ENCODE data around the gene FBXO9. TPM values are rescaled to one million over a fixed set of nuclear protein-coding genes. Genes with fewer than 3 reads are reported as not detected.

FBXO9 gene
- total RNA-seq, 1 experiment from 2014 or later: 71.0 TPM

GRCh38 chr6:53069427-53069826, 4.2 kb downstream of the FBXO9 start (continued):
- TF ChIP-seq ZBTB33 (IDR thresholded peaks at IDR 0.05; ENCODE audit: extremely low read depth, insufficient replicate concordance, low read length) (no peak), CTCF (IDR thresholded peaks at IDR 0.05 in 2 of 3, conservative IDR thresholded peaks at IDR 0.05 in 1 of 3; ENCODE audit: borderline replicate concordance in 1 of 3, insufficient read depth in 1 of 3, low read depth in 2 of 3, low read length in 2 of 3) (no peak), TCF7L2 (IDR thresholded peaks at IDR 0.05; ENCODE audit: borderline replicate concordance, extremely low read depth, insufficient read depth, insufficient read length) (no peak), YY1 (IDR thresholded peaks at IDR 0.05; ENCODE audit: extremely low read depth, insufficient replicate concordance, low read depth, low read length) (no peak), CBX3 (IDR thresholded peaks at IDR 0.05; ENCODE audit: low read depth) (no peak)

- H3K79me2 ChIP-seq (ENCODE audit: insufficient read depth, low read length): peaks cover 38% of the 10 kb centered on the region
- intact Hi-C loops (cut with micrococcal nuclease): no loop called here
- H3K9me3 ChIP-seq (ENCODE audit: control insufficient read depth in 1 of 2, insufficient read depth in 1 of 2, low read depth in 1 of 2, low read length in 2 of 2): no peaks in the 10 kb centered on the region
- no peak overlapping the region for H3K9ac ChIP-seq (ENCODE audit: low read length)
- H2AFZ ChIP-seq (ENCODE audit: low read depth, low read length, poor library complexity, severe bottlenecking): no peak overlapping the region
- H3K9me2 ChIP-seq (ENCODE audit: insufficient read depth): no peaks in the 10 kb centered on the region
- peaks cover 12 to 17% of the 10 kb centered on the region in 2 experiments; a peak in 2 of 4 replicates for H3K36me3 ChIP-seq (ENCODE audit: control insufficient read depth in 1 of 2, insufficient read depth in 2 of 2, low read length in 2 of 2)
- H3K27me3 ChIP-seq (ENCODE audit: insufficient read depth, low read length): no peaks in the 10 kb centered on the region
- CTCF ChIA-PET: no interaction called here
- ATAC-seq (no peak), DNase-seq (ENCODE audit: low read depth, low spot score) (no peak)
- no peak overlapping the region for H3K4me2 ChIP-seq (ENCODE audit: low read length)
- POLR2A ChIA-PET: no interaction called here
- RAD21 ChIA-PET (ENCODE audit: low non-redundant PET in 1 of 2, low total read pairs in 2 of 2, uncharacterized antibody in 2 of 2, unreplicated experiment in 2 of 2): no interaction called here
- H3K4me3 ChIP-seq (replicated peaks in 1 of 2; ENCODE audit: low read depth in 1 of 2, low read length in 2 of 2): no peak overlapping the region
- BruUV-seq (replicated peaks): no TSS peak
- H3K27ac ChIP-seq (ENCODE audit: low read depth, low read length): no peak overlapping the region
- peaks cover 5 to 10% of the 10 kb centered on the region in 2 experiments; a peak in 2 of 4 replicates for H3K4me1 ChIP-seq (ENCODE audit: control insufficient read depth in 1 of 2, insufficient read depth in 2 of 2, low read length in 2 of 2)
- no peaks in the 10 kb centered on the region for H4K20me1 ChIP-seq (ENCODE audit: insufficient read depth)
- TF ChIP-seq SIN3A (IDR thresholded peaks at IDR 0.05; ENCODE audit: low read depth) (no peak), ZNF274 (IDR thresholded peaks at IDR 0.05; ENCODE audit: low read depth, low read length) (no peak), RAD21 (IDR thresholded peaks at IDR 0.05; ENCODE audit: low read depth) (no peak; the same call in 1 of the 2 replicates), ZBTB33 (IDR thresholded peaks at IDR 0.05; ENCODE audit: extremely low read depth, insufficient replicate concordance, low read length) (no peak), EZH2 (IDR thresholded peaks at IDR 0.05) (no peak), SP1 (IDR thresholded peaks at IDR 0.05; ENCODE audit: low read depth) (no peak), JUND (IDR thresholded peaks at IDR 0.05) (no peak), POLR2AphosphoS5 (IDR thresholded peaks at IDR 0.05; ENCODE audit: low read depth, low read length) (no peak), CBX3 (IDR thresholded peaks at IDR 0.05; ENCODE audit: low read depth) (no peak), SRF (IDR thresholded peaks at IDR 0.05; ENCODE audit: low read depth) (no peak), ZFX (IDR thresholded peaks at IDR 0.05) (no peak), CEBPB (IDR thresholded peaks at IDR 0.05; ENCODE audit: low read depth) (no peak), YY1 (IDR thresholded peaks at IDR 0.05; ENCODE audit: extremely low read depth, insufficient replicate concordance, low read depth, low read length) (no peak), ELF1 (IDR thresholded peaks at IDR 0.05; ENCODE audit: borderline replicate concordance, low read depth) (no peak), TCF7L2 (IDR thresholded peaks at IDR 0.05; ENCODE audit: borderline replicate concordance, extremely low read depth, insufficient read depth, insufficient read length) (no peak), EGR1 (IDR thresholded peaks at IDR 0.05; ENCODE audit: low read depth) (no peak)
Measured at GRCh38 chr6:53070806-53071205, 5.6 kb downstream of the FBXO9 start.

Data from HCT116 (cell line).